ENCODE data around the gene STARD13.
A peak's percentile ranks its signal among the peaks of the same experiment; 100 is the strongest.

Gene STARD13

GRCh38 chr13:33191425-33192210, 93.9 kb downstream of the STARD13 start:
- TF ChIP-seq JUND (IDR thresholded peaks at IDR 0.05; ENCODE audit: low read depth): no peak
- in situ Hi-C loops (cut with HindIII; ENCODE audit: low pct_unique_long_range_greater_than_20kb, low sequenced_read_pairs): no loop called here
- DNase-seq (ENCODE audit: low read depth in 1 of 2, low spot score in 1 of 2): no peak

GRCh38 chr13:33189470-33189869, 96.1 kb downstream of the STARD13 start:
- no peak for TF ChIP-seq JUND (IDR thresholded peaks at IDR 0.05; ENCODE audit: low read depth)

DNA sequence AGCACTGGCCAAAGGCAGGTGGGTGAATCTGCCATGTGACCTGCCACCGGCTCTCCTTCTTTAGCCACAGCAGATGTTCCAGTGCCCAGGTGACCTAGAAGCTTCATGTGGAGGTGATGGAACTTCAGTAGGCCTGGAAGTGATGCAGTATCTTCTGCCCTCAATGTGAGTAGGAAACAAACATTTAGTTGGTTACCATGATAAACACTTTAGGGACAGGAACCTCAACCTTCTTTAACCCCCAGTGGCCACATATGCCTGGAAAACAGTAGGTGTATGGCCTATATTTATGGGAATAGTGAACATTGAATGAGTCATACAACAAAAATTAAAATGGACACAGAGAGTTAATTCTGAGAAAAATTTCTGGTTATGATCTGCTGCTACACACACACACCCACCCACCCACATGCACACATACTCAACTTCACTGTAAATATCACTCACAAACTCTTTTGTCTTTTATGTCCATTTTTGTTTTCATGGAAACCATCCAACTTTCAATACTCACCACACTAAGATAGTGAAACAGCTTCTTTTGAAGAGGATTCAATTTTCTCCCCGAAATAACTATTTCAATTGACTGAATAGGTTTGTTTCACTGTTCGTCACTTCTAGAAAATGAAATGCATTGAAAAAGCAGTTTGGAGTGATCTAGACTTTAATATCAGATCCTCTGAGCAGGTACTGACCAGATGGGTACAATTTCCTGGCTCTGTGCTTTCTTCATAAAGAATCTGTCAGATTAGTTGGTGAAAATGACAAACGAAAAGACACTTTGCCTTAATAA, 97.3 kb downstream of the STARD13 start:
- in situ Hi-C loops (cut with HindIII; ENCODE audit: low pct_unique_long_range_greater_than_20kb, low sequenced_read_pairs): no loop called here
- no peak for TF ChIP-seq JUND (IDR thresholded peaks at IDR 0.05; ENCODE audit: low read depth)
- DNase-seq (ENCODE audit: low read depth in 1 of 2, low spot score in 1 of 2): no peak

More at GRCh38 chr13:33189470-33189869, 96.1 kb downstream of the STARD13 start:
- in situ Hi-C loops (cut with HindIII; ENCODE audit: low pct_unique_long_range_greater_than_20kb, low sequenced_read_pairs): no loop called here
- DNase-seq (ENCODE audit: low read depth in 1 of 2, low spot score in 1 of 2): no peak

- no peak for DNase-seq (ENCODE audit: low read depth in 1 of 2, low spot score in 1 of 2)
- no peak for TF ChIP-seq JUND (IDR thresholded peaks at IDR 0.05; ENCODE audit: low read depth)
- in situ Hi-C loops (cut with HindIII; ENCODE audit: low pct_unique_long_range_greater_than_20kb, low sequenced_read_pairs): no loop called here
Observed at GRCh38 chr13:33186861-33187291, 98.7 kb downstream of the STARD13 start.

DNA sequence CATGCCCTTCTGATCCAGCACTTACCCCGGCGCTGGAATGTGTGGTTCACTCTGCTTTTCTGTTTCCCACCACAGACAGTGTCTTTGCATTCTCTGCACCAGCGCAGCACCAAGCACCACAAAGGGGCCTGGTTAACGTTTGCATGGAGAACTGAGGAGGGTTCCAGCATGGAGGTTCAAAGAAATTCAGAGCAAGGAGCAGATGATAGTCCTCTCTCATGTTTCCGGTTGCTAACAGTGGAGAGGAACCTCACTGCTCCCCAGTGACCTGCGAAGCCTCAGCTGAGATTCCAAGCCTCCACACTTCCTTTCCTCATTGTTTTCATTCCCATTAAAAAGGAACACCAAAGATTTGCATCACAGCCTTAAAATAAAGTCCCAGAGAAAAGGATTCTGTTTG, 99.7 kb downstream of the STARD13 start:
- no peak for TF ChIP-seq JUND (IDR thresholded peaks at IDR 0.05; ENCODE audit: low read depth)
- in situ Hi-C loops (cut with HindIII; ENCODE audit: low pct_unique_long_range_greater_than_20kb, low sequenced_read_pairs): no loop called here
- no peak for DNase-seq (ENCODE audit: low read depth in 1 of 2, low spot score in 1 of 2)

- in situ Hi-C loops (cut with HindIII; ENCODE audit: low pct_unique_long_range_greater_than_20kb, low sequenced_read_pairs): no loop called here
- no peak for DNase-seq (ENCODE audit: low read depth in 1 of 2, low spot score in 1 of 2)
- TF ChIP-seq JUND (IDR thresholded peaks at IDR 0.05; ENCODE audit: low read depth): no peak
Observed at GRCh38 chr13:33184530-33184929, 101.0 kb downstream of the STARD13 start.

DNA sequence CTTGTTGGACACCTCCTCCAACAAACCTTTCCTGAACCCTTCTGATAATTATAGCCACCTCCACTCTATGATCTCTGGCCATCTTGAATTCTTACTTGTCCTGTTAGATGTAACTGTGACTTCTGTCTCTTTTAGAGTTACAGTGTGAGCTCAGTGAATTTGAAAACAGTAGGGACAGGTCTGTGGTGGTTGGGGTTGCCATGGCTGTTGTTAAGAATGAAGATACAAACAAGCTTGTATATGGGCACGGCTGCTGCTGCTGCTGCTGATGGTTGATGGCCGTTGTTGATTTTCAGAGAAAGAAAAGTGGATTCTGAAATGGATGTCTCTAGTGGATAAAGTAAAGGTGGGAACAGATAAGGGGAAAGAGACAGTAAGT, 101.5 kb downstream of the STARD13 start:
- no peak for DNase-seq (ENCODE audit: low read depth in 1 of 2, low spot score in 1 of 2)
- no peak for TF ChIP-seq JUND (IDR thresholded peaks at IDR 0.05; ENCODE audit: low read depth)
- in situ Hi-C loops (cut with HindIII; ENCODE audit: low pct_unique_long_range_greater_than_20kb, low sequenced_read_pairs): no loop called here

DNA sequence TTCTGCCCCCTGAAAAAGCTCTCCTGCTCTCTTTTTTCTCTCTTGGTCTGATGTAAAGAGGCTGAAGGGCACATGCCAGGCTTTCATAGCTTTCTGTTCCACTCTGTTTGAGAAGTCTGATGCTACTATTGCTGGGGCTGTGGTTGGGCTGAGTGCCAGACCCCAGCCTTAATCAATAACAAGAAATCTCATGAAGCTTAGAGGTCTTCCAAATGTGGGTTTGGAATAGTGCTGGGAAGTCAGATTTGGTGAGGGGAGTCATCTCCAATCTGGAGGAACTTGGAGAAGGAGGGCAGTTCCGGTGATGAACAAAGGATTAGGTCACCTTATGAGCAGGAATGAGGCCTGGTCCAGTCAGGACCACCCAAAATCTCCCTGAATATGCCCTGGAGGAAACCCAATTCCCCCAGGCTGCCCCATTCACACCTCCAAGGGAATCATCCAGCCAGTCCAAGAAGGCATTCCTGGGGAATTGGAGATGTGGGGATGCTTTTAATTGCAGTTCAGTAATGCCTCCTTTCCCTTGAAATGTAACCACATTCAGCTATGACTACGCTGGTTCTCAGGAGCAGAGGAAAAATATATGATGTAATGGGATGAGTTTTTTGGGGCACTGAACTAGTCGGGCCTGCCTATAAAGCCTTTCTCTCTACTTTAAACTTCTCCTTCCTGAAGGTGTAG, 102.0 kb downstream of the STARD13 start:
- TF ChIP-seq JUND (IDR thresholded peaks at IDR 0.05; ENCODE audit: low read depth): no peak
- in situ Hi-C loops (cut with HindIII; ENCODE audit: low pct_unique_long_range_greater_than_20kb, low sequenced_read_pairs): no loop called here
- no peak for DNase-seq (ENCODE audit: low read depth in 1 of 2, low spot score in 1 of 2)

DNA sequence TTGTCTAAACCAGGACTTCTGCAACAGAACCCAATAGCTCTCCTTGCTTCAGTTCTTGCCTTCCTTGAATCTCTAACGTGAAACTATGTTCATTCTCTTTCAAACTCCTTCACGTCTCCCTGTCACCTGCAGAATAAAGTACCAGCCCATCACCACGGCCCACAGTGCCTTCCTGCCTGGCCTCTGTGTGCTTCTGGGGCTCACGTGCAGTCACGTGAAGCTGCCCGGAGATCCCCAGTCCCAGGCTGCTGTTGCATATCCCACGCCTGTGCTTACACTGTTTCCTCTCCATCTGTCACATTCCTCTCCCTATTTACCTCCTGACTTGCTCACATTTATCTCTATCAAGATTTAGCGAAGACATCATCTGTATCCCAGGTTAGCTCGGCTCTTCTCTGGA, 102.8 kb downstream of the STARD13 start:
- DNase-seq (ENCODE audit: low read depth in 1 of 2, low spot score in 1 of 2): no peak
- TF ChIP-seq JUND (IDR thresholded peaks at IDR 0.05; ENCODE audit: low read depth): no peak
- in situ Hi-C loops (cut with HindIII; ENCODE audit: low pct_unique_long_range_greater_than_20kb, low sequenced_read_pairs): no loop called here

DNA sequence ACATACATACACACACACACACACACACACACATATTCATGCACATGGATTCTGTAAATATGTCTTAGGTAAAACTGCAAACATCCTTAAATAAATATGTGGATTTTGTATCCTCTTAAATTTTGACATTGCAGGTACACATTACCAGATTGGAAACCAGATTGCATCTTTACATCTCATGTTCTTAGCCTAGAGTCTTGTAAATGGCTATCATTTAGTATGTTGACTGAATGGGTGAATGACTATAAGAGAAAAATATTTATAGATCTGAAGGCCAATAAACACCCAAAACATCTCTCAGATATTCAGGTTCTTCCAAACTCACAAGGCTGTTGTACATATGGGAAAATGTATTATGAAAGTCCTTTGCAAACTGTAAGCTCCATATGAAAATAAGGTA, 104.3 kb downstream of the STARD13 start:
- in situ Hi-C loops (cut with HindIII; ENCODE audit: low pct_unique_long_range_greater_than_20kb, low sequenced_read_pairs): no loop called here
- peak; percentile 79; the same call in 1 of the 2 replicates for TF ChIP-seq JUND (IDR thresholded peaks at IDR 0.05; ENCODE audit: low read depth)

GRCh38 chr13:33180122-33180804, 105.3 kb downstream of the STARD13 start:
- DNase-seq (ENCODE audit: low read depth in 1 of 2, low spot score in 1 of 2): no peak
- in situ Hi-C loops (cut with HindIII; ENCODE audit: low pct_unique_long_range_greater_than_20kb, low sequenced_read_pairs): no loop called here

More for the DNA sequence above, 104.3 kb downstream of the STARD13 start:
- peak; percentile 2 to 24 for DNase-seq (ENCODE audit: low read depth in 1 of 2, low spot score in 1 of 2)

DNA sequence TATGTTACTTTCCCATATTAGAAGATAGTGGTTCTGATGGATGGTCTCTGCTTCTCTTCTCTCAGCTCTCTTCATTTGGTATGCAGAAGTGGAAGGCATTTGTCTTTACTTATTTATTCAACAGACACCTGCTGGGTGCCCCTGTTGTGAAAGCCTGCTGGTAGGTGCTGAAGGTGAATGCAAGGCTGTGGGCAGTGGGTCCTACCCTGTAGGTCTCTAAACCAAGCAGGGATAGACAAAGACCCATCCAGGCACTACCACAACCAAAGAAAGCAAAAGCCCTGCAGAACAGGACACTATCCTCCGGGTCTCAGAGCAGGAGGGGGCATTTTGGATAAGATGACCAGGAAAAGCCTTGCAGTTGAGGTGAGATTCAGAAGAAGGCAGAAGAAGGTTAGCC, 106.1 kb downstream of the STARD13 start:
- in situ Hi-C loops (cut with HindIII; ENCODE audit: low pct_unique_long_range_greater_than_20kb, low sequenced_read_pairs): no loop called here
- no peak for TF ChIP-seq JUND (IDR thresholded peaks at IDR 0.05; ENCODE audit: low read depth)

More at GRCh38 chr13:33180122-33180804, 105.3 kb downstream of the STARD13 start:
- TF ChIP-seq JUND (IDR thresholded peaks at IDR 0.05; ENCODE audit: low read depth): no peak

More for the DNA sequence above, 106.1 kb downstream of the STARD13 start:
- DNase-seq (ENCODE audit: low read depth in 1 of 2, low spot score in 1 of 2): no peak
